IMR-90 (cell line): ENCODE results near the gene PKDCC.

Experiments used
- BHLHE40 ChIP-seq: fragments of 150-350 bp; IDR thresholded peaks from 2 replicates; pipeline ENCODE4 v1.6.1; 2016; ENCODE audit warnings: mild to moderate bottlenecking, low read depth, low read length
- CEBPB ChIP-seq: IDR thresholded peaks from 2 replicates; pipeline ENCODE4 v1.6.1; 2012; ENCODE audit warnings: low read depth, low read length, improper control_type of control experiment
- CHD1 ChIP-seq: IDR thresholded peaks from 2 replicates; pipeline ENCODE4 v1.6.1; 2012; ENCODE audit warnings: low read depth, low read length, improper control_type of control experiment
- FOS ChIP-seq: fragments of 150-350 bp; IDR thresholded peaks from 2 replicates; pipeline ENCODE4 v1.6.1; 2016; ENCODE audit warnings: low read depth, low read length
- MAFK ChIP-seq: IDR thresholded peaks from 2 replicates; pipeline ENCODE4 v1.6.1; 2012; ENCODE audit warnings: low read depth, low read length, improper control_type of control experiment
- MAZ ChIP-seq: IDR thresholded peaks from 2 replicates; pipeline ENCODE4 v1.6.1; 2012; ENCODE audit warnings: low read depth, mild to moderate bottlenecking, low read length, improper control_type of control experiment, moderate library complexity, borderline replicate concordance
- MXI1 ChIP-seq: IDR thresholded peaks from 2 replicates; pipeline ENCODE4 v1.6.1; 2012; ENCODE audit warnings: low read depth, mild to moderate bottlenecking, low read length, moderate library complexity, borderline replicate concordance
- POLR2A ChIP-seq: IDR thresholded peaks from 2 replicates; pipeline ENCODE4 v1.6.1; 2012; ENCODE audit warnings: mild to moderate bottlenecking, low read depth, low read length
- RAD21 ChIP-seq: IDR thresholded peaks from 2 replicates; pipeline ENCODE4 v1.6.1; 2012; ENCODE audit warnings: low read length, improper control_type of control experiment
- RFX5 ChIP-seq: IDR thresholded peaks from 2 replicates; pipeline ENCODE4 v1.8.0; 2012; ENCODE audit warnings: low read depth, mild to moderate bottlenecking, low read length, moderate library complexity
- SMC3 ChIP-seq: fragments of 150-350 bp; IDR thresholded peaks from 2 replicates; pipeline ENCODE4 v1.6.1; 2016; ENCODE audit warnings: low read depth, mild to moderate bottlenecking, antibody characterized with exemption, low read length, moderate library complexity
- TF ChIP-seq, protein P1 (sequence below): conservative IDR thresholded peaks from 2 replicates; pipeline ENCODE4 v1.5.1; 2012; ENCODE audit warnings: mild to moderate bottlenecking, low read depth, low read length, improper control_type of control experiment
- TF ChIP-seq, protein P2 (sequence below): fragments of 150-350 bp; IDR thresholded peaks from 2 replicates; pipeline ENCODE4 v1.6.1; 2017; ENCODE audit warnings: mild to moderate bottlenecking, antibody characterized with exemption, low read length, low read depth
- TF ChIP-seq, protein P3 (sequence below): fragments of 150-350 bp; IDR thresholded peaks from 2 replicates; pipeline ENCODE4 v1.6.1; 2016; ENCODE audit warnings: low read depth, mild to moderate bottlenecking, low read length, moderate library complexity, borderline replicate concordance

DNA sequence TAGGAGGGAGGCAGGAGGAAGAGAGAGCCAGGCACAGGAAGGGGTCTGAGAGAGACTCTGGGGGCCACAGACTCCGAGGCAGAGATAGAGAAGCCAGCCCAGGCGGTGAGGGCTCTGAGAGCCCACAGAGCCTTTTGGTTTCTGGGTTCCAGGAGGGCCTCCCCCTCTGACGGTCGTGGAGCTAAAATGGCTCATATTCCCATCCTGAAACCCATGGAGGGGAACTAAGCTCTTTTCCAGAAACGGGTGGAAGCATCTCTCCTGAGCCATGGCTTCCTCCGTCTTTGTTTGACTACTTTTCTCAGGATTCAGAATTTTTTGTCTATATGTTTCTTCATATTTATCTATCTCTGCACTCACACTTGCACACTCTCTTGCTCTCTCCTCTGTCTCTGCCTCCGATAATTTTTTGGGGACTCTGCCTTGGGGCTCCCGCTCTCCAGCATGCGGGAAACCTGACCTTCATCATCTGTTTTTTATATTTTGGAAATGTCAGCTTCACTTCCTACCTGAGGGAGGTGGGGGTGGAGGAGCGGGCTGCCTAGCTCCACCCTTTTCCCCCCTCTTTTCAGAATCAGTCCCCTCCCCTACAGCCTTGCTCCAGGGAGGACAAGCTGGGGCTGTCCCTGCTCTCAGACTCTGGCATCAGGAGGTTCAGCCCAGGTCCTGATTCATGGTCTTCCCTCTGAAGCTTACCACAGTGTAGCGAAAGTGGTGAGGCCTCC is 5.0 kb upstream of the PKDCC start:
- TF ChIP-seq MAZ, result no peak
- TF ChIP-seq, protein P1, sequence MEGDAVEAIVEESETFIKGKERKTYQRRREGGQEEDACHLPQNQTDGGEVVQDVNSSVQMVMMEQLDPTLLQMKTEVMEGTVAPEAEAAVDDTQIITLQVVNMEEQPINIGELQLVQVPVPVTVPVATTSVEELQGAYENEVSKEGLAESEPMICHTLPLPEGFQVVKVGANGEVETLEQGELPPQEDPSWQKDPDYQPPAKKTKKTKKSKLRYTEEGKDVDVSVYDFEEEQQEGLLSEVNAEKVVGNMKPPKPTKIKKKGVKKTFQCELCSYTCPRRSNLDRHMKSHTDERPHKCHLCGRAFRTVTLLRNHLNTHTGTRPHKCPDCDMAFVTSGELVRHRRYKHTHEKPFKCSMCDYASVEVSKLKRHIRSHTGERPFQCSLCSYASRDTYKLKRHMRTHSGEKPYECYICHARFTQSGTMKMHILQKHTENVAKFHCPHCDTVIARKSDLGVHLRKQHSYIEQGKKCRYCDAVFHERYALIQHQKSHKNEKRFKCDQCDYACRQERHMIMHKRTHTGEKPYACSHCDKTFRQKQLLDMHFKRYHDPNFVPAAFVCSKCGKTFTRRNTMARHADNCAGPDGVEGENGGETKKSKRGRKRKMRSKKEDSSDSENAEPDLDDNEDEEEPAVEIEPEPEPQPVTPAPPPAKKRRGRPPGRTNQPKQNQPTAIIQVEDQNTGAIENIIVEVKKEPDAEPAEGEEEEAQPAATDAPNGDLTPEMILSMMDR, result no peak
- TF ChIP-seq, protein P2, sequence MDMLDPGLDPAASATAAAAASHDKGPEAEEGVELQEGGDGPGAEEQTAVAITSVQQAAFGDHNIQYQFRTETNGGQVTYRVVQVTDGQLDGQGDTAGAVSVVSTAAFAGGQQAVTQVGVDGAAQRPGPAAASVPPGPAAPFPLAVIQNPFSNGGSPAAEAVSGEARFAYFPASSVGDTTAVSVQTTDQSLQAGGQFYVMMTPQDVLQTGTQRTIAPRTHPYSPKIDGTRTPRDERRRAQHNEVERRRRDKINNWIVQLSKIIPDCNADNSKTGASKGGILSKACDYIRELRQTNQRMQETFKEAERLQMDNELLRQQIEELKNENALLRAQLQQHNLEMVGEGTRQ, result no peak
- no peak for TF ChIP-seq POLR2A
- no peak for TF ChIP-seq MAFK
- no peak for TF ChIP-seq RFX5
- TF ChIP-seq MXI1, result no peak
- TF ChIP-seq, protein P3, sequence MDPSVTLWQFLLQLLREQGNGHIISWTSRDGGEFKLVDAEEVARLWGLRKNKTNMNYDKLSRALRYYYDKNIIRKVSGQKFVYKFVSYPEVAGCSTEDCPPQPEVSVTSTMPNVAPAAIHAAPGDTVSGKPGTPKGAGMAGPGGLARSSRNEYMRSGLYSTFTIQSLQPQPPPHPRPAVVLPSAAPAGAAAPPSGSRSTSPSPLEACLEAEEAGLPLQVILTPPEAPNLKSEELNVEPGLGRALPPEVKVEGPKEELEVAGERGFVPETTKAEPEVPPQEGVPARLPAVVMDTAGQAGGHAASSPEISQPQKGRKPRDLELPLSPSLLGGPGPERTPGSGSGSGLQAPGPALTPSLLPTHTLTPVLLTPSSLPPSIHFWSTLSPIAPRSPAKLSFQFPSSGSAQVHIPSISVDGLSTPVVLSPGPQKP, result no peak
- TF ChIP-seq CEBPB, result no peak
- no peak for TF ChIP-seq RAD21
- TF ChIP-seq FOS, result no peak
- no peak for TF ChIP-seq SMC3
- no peak for TF ChIP-seq CHD1
- no peak for TF ChIP-seq BHLHE40
